ENCODE data around the gene METTL23.
A peak's percentile ranks its signal among the peaks of the same experiment; 100 is the strongest.

GRCh38 chr17:76695059-76695831 is 31.4 kb upstream of the METTL23 start:
- TF ChIP-seq POLR2A (IDR thresholded peaks at IDR 0.05) (peak in 1 of 2 donors; percentile 5), CTCF (IDR thresholded peaks at IDR 0.05) (no peak)

Data from adrenal gland (tissue), 5 donors.